B cell (primary cell): Measurements from ENCODE around the gene HCN1.

Experiments used
- CTCF ChIP-seq: fragments of 200-600 bp; IDR thresholded peaks from one replicate; pipeline ENCODE4 v1.8.0; 2022; ENCODE audit warnings: antibody characterized with exemption, mild to moderate bottlenecking
- EZH2 ChIP-seq: IDR thresholded peaks from 2 replicates; pipeline ENCODE4 v1.6.1; 2012; ENCODE audit warnings: borderline replicate concordance, low read depth, mild to moderate bottlenecking, moderate library complexity, low read length; ENCODE audit not compliant: insufficient read depth, poor library complexity, severe bottlenecking

- TF ChIP-seq CTCF (no peak), EZH2 (no peak)
These were observed 310.7 kb downstream of the HCN1 start for GRCh38 chr5:45385321-45386058.
